WERI-Rb-1 (cell line): ENCODE measurements around the gene NOVA2.

Source experiments
- DNase-seq: peaks from one replicate; pipeline ENCODE4 v3.0.0-alpha.2; 2020
- H3K27ac ChIP-seq: fragments of 250-450 bp; sonication (Bioruptor Pico); 2 replicates; pipeline ENCODE4 v1.5.1; 2020; ENCODE audit warnings: mild to moderate bottlenecking, moderate library complexity
- H3K27me3 ChIP-seq: fragments of 250-450 bp; sonication (Bioruptor Pico); 2 replicates; pipeline ENCODE4 v1.5.1; 2021; ENCODE audit warnings: mild to moderate bottlenecking, low read depth, moderate library complexity; ENCODE audit not compliant: insufficient read depth, severe bottlenecking
- H3K36me3 ChIP-seq: fragments of 250-450 bp; sonication (Bioruptor Pico); 2 replicates; pipeline ENCODE4 v1.5.1; 2020; ENCODE audit warnings: mild to moderate bottlenecking, moderate library complexity
- H3K4me3 ChIP-seq: 2 replicates; pipeline ENCODE4 v1.5.1; 2011; ENCODE audit warnings: low read depth, mild to moderate bottlenecking, control low read depth, low read length
- H3K9me3 ChIP-seq: fragments of 250-450 bp; sonication (Bioruptor Pico); 2 replicates; pipeline ENCODE4 v1.5.1; 2021; ENCODE audit warnings: mild to moderate bottlenecking, moderate library complexity; ENCODE audit not compliant: severe bottlenecking
- CTCF ChIP-seq: IDR thresholded peaks from 2 replicates; pipeline ENCODE4 v1.5.1; 2011; ENCODE audit warnings: low read depth, mild to moderate bottlenecking, control low read depth, inconsistent platforms, low read length

The NOVA2 gene

GRCh38 chr19:45996933-45997332 lies 23.3 kb upstream of the NOVA2 start:
- H3K27ac ChIP-seq = no peak overlapping the region
- no peak for TF ChIP-seq CTCF
- no peak overlapping the region for H3K4me3 ChIP-seq
- no peaks in the 10 kb centered on the region for H3K9me3 ChIP-seq
- H3K27me3 ChIP-seq = no peaks in the 10 kb centered on the region
- no peak for DNase-seq
- peaks cover 2% of the 10 kb centered on the region; the same call in 1 of the 2 replicates for H3K36me3 ChIP-seq

- Histone ChIP-seq H3K27ac (peak overlapping the region; percentile 72), H3K4me3 (peak overlapping the region; percentile 62), H3K27me3 (no peaks in the 10 kb centered on the region), H3K36me3 (peaks cover 2% of the 10 kb centered on the region; the same call in 1 of the 2 replicates), H3K9me3 (no peaks in the 10 kb centered on the region)
- TF ChIP-seq CTCF = no peak
- no peak for DNase-seq
Measured at GRCh38 chr19:45995715-45996385, 22.2 kb upstream of the NOVA2 start.

GRCh38 chr19:45994998-45995714 lies 21.5 kb upstream of the NOVA2 start, which contains the start of gene CCDC61:
Gene CCDC61 (plus strand): TSS chr19:45995467. CDS start chr19:46003019, 7,552 bp downstream.
- no peak for TF ChIP-seq CTCF
- peak within 1 kb of the TSS; percentile 70 for H3K4me3 ChIP-seq
- H3K9me3 ChIP-seq = no peaks in the 10 kb centered on the region
- peak within 1 kb of the TSS; percentile 72 for H3K27ac ChIP-seq
- peak; percentile 95 for DNase-seq
- H3K36me3 ChIP-seq = peaks cover 2% of the 10 kb centered on the region; the same call in 1 of the 2 replicates
- no peaks in the 10 kb centered on the region for H3K27me3 ChIP-seq

GRCh38 chr19:45994456-45994997 lies 20.9 kb upstream of the NOVA2 start:
- Histone ChIP-seq H3K36me3 (peaks cover 2% of the 10 kb centered on the region; the same call in 1 of the 2 replicates), H3K4me3 (peak overlapping the region; percentile 70), H3K27me3 (no peaks in the 10 kb centered on the region), H3K9me3 (no peaks in the 10 kb centered on the region), H3K27ac (peak overlapping the region; percentile 26; the same call in 1 of the 2 replicates)
- no peak for DNase-seq
- TF ChIP-seq CTCF = no peak

GRCh38 chr19:45990113-45990728 lies 16.6 kb upstream of the NOVA2 start:
- no peak for TF ChIP-seq CTCF
- Histone ChIP-seq H3K4me3 (no peak overlapping the region), H3K27ac (no peak overlapping the region), H3K27me3 (no peaks in the 10 kb centered on the region), H3K9me3 (no peaks in the 10 kb centered on the region), H3K36me3 (no peaks in the 10 kb centered on the region)
- no peak for DNase-seq
